GM06990 (cell line): ENCODE results near the gene CPED1.
"Not testable (repeated sequence)": the region's sequence is repeated elsewhere in the genome, so short reads cannot be mapped to it uniquely, and the experiment has no call there.

Experiments used
- DNase-seq: peaks from one replicate; pipeline ENCODE4 v3.0.0-alpha.2; 2011; ENCODE audit not compliant: insufficient read length; ENCODE audit errors: extremely low read depth
- H3K27me3 ChIP-seq: replicated peaks from 2 replicates; pipeline ENCODE4 v1.6.0; 2011; ENCODE audit warnings: low read length; ENCODE audit not compliant: control insufficient read depth, insufficient read depth
- H3K36me3 ChIP-seq: 2 replicates; pipeline ENCODE4 v1.5.1; 2011; ENCODE audit warnings: low read length; ENCODE audit not compliant: control insufficient read depth, insufficient read depth
- H3K4me3 ChIP-seq: replicated peaks from 2 replicates; pipeline ENCODE4 v1.5.1; 2011; ENCODE audit warnings: low read depth, mild to moderate bottlenecking, control low read depth, low read length
- TF ChIP-seq, protein P1 (sequence below): IDR thresholded peaks from 2 replicates; pipeline ENCODE4 v1.5.1; 2011; ENCODE audit warnings: low read length, control low read depth, mild to moderate bottlenecking, inconsistent platforms; ENCODE audit not compliant: insufficient read depth, poor library complexity, severe bottlenecking

The CPED1 gene

DNA sequence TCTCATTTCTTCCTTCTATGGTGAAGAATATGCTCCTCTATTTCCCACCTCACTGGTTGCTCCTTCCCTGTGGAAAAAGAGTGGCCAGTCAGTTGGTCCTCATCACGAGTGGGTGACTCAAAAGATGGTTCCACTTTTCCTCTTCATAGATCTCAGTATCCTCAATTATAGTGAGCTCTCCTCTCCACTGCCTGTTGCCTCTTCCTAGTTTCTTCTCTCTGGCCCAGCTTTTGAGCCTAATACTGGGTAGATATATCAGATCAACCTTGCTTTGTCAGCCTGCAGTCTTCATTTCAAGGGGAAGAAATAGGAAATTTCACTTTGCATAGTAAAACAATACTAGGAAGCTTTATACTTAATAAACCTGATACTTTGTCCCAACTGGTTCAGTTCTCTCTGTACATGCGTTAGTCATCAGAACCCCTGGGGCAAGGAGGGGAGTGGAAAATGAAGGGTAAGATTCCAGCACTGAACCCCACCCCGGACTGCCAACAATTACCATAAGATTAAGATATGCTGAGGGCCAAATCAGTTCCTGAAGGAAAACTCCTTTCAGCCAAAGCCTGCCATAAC, 324.8 kb downstream of the CPED1 start:
- no peak for DNase-seq
- TF ChIP-seq, protein P1, sequence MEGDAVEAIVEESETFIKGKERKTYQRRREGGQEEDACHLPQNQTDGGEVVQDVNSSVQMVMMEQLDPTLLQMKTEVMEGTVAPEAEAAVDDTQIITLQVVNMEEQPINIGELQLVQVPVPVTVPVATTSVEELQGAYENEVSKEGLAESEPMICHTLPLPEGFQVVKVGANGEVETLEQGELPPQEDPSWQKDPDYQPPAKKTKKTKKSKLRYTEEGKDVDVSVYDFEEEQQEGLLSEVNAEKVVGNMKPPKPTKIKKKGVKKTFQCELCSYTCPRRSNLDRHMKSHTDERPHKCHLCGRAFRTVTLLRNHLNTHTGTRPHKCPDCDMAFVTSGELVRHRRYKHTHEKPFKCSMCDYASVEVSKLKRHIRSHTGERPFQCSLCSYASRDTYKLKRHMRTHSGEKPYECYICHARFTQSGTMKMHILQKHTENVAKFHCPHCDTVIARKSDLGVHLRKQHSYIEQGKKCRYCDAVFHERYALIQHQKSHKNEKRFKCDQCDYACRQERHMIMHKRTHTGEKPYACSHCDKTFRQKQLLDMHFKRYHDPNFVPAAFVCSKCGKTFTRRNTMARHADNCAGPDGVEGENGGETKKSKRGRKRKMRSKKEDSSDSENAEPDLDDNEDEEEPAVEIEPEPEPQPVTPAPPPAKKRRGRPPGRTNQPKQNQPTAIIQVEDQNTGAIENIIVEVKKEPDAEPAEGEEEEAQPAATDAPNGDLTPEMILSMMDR, result no peak
- Histone ChIP-seq H3K4me3 (no peak overlapping the region), H3K36me3 (no peaks in the 10 kb centered on the region), H3K27me3 (no peaks in the 10 kb centered on the region)

DNA sequence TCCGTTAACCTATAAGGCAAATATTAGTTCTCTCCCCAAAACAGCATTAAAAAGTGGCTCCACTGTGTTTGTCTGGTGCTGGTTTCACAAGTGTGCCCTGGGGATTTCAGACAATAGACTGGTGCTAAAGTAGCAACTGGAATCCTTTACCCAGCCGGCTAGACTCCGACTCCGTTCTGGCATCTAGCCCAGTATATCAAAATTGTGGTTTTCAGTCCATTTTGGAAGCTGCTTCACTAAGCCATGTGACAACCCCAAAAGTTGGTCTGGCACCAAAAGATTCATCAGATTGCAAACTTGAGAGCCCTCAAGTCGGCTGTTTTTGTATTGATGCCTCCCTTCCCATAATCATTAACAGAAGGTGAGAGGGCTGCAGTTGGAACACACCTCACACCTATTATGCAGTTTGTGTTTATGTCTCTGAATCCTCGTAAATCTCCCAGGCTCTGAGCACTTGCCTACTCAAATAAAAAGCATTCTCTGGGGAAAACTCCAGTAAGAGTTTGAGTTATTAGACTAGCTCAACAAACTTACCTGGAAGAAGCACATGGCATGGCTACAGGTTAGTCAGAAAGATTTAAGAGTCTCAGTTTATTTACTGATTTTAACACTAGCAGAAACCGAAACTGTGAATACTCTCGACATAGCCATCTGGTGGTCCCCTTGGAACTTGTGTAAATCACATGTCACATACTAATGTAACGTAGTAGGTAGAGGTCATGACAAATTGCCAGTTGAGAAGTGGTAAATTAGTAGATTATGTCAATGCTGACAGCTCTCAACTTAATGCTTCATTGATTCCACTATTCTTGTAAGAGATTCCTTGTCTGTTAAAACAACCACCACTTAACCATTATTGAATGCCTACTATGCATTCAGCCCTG, 325.5 kb downstream of the CPED1 start:
- Histone ChIP-seq H3K4me3 (no peak overlapping the region), H3K27me3 (no peaks in the 10 kb centered on the region), H3K36me3 (no peaks in the 10 kb centered on the region)
- TF ChIP-seq, protein P1, result peak; percentile 1
- peak; percentile 31 for DNase-seq

DNA sequence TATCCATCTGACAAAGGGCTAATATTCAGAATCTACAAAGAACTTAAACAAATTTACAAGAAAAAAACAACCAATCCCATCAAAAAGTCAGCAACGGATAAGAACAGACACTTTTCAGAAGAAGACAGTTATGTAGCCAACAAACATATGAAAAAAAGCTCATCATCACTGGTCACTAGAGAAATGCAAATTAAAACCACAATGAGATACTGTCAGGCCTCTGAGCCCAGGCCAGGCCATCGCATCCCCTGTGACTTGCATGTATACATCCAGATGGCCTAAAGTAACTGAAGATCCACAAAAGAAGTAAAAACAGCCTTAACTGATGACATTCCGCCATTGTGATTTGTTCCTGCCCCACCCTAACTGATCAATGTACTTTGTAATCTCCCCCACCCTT, 326.7 kb downstream of the CPED1 start:
- not testable (repeated sequence) for H3K4me3 ChIP-seq, H3K36me3 ChIP-seq, H3K27me3 ChIP-seq, DNase-seq

DNA sequence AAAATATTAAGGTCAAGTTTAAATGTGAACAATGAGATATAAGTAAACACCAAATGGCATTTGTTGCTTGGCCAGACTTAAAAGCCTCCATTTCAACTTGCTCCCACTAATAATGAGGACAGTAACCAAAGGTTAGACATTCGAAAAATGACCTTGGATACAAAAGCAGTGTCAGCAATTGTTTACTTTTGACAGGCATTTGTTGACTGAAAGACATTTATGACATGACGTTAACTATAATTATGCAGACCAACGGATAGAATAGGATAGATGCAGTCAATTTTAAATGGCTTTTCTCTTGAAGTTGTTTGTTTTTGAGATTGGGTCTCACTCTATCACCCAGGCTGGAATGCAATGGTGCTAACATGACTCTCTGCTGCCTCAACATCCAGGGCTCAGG, 333.9 kb downstream of the CPED1 start:
- Histone ChIP-seq H3K27me3 (no peaks in the 10 kb centered on the region), H3K4me3 (no peak overlapping the region), H3K36me3 (no peaks in the 10 kb centered on the region)
- DNase-seq, result no peak
- TF ChIP-seq, protein P1, result no peak

DNA sequence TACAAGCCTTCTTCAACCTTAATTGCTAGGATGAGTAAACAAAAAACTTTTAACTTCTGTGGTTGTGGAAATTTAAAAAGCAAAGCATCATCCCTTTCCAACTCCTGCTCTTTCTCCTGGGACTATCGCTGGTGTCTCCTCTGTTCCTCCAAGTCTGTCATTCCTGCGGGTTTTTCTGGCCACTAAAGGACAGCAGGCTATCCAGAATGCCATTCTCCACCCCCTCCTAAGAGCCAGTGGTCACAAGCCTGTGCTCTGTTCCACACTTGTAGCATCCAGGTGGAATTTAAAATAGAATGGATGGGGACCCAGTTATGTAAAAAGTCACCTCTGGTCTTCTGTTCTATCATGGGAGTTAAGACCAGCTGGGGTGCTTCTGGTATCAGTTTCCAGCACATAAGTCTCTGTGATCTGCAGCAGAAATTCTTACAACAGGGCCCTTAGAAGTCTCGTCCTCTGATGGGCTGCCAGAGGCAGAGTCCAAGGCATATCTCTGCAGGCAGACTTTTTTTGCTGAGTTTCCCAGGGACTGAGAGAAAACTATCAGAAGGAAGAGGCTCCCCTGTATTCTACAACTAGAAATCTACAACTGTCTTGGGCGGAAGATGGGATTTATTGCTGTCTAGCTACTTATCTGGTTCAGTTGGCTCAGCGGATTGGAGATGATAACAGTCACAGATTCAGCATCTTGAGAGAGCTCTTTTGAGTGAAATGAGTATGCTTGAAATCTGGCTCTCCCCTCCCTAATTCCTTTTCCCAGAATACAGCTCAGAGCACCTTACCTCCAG, 335.2 kb downstream of the CPED1 start:
- no peak for DNase-seq
- Histone ChIP-seq H3K27me3 (peaks cover 2% of the 10 kb centered on the region), H3K36me3 (no peaks in the 10 kb centered on the region), H3K4me3 (no peak overlapping the region)
- TF ChIP-seq, protein P1, result no peak

DNA sequence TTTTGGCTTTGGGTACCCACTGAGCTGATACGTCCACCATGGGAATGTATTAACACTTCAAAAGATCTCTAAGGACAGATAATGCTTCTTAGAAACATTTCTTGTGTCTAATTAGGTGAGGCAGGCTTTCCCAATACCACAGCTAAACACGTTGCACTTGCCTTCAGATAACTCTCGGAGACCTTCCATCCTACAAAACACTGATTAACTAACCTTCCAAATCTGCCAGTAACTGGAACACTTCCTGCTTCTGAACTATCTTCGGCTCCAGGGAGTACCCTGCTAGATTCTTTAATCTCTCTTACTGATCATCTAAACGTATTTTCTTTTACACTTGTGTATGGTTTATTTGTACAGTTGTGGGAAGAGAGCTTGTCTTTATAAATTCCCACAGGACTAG, 339.2 kb downstream of the CPED1 start:
- Histone ChIP-seq H3K27me3 (peaks cover 5% of the 10 kb centered on the region), H3K36me3 (no peaks in the 10 kb centered on the region), H3K4me3 (no peak overlapping the region)
- TF ChIP-seq, protein P1, result no peak
- DNase-seq, result no peak
